Activated naive CD4-positive, alpha-beta T cell treated with anti-CD3 and anti-CD28 coated beads for 36 hours (primary cell): Measurements from ENCODE around the gene C9orf50. TPM values are rescaled to one million over a fixed set of nuclear protein-coding genes. Genes with fewer than 3 reads are reported as not detected.
A peak's percentile ranks its signal among the peaks of the same experiment; 100 is the strongest.
"Not testable (repeated sequence)": the region's sequence is repeated elsewhere in the genome, so short reads cannot be mapped to it uniquely, and the experiment has no call there.

Experiments used
- CTCF ChIA-PET: fragments of 350-600 bp; sonication (Branson Sonifier 250); formaldehyde crosslinking; loops from one replicate; lab custom pipeline; 2021; ENCODE audit warnings: antibody characterized with exemption; lab: Charles Lee
- DNase-seq: peaks from one replicate; pipeline ENCODE4 v3.0.0-alpha.2; 2020
- H3K27ac Mint-ChIP-seq: one replicate; pipeline ENCODE4 v1.8.0; 2021; ENCODE audit warnings: mild to moderate bottlenecking, mixed read lengths
- H3K27me3 Mint-ChIP-seq: one replicate; pipeline ENCODE4 v1.8.0; 2021; ENCODE audit warnings: low read depth, mixed read lengths
- H3K36me3 Mint-ChIP-seq: one replicate; pipeline ENCODE4 v1.8.0; 2021; ENCODE audit warnings: low read depth, mixed read lengths
- H3K4me1 Mint-ChIP-seq: one replicate; pipeline ENCODE4 v1.8.0; 2021; ENCODE audit warnings: low read depth, mixed read lengths
- H3K4me3 Mint-ChIP-seq: one replicate; pipeline ENCODE4 v1.8.0; 2021; ENCODE audit warnings: mild to moderate bottlenecking, moderate library complexity, mixed read lengths
- H3K9me3 Mint-ChIP-seq: one replicate; pipeline ENCODE4 v1.8.0; 2021; ENCODE audit warnings: mixed read lengths
- intact Hi-C: fragments of 100-400 bp; cut with micrococcal nuclease; formaldehyde crosslinking; loops from one replicate; pipeline ENCODE4 v1.15.1; 2023
- total RNA-seq, 2 experiments: library from RNA; stranded (reverse); gene quantifications; one replicate each; pipeline ENCODE4 v1.2.3, GENCODE V29; 2021

C9orf50 gene
- total RNA-seq, 2 experiments from 2014 or later, result not detected

GRCh38 chr9:129637102-129637501 is 16.2 kb upstream of the C9orf50 start:
- CTCF ChIA-PET, result interaction anchor here (0.8 to 1.1 kb wide), 2 partner anchors 11 to 26 kb away, joined by 3 read pairs; partner anchors contain the start of gene NTMT1
- Mint-ChIP-seq H3K4me3 (no peak overlapping the region), H3K9me3 (no peaks in the 10 kb centered on the region), H3K4me1 (peaks cover 21% of the 10 kb centered on the region), H3K27ac (no peak overlapping the region), H3K36me3 (peaks cover 19% of the 10 kb centered on the region), H3K27me3 (no peaks in the 10 kb centered on the region)
- intact Hi-C loops, result no loop called here
- DNase-seq, result no peak

DNA sequence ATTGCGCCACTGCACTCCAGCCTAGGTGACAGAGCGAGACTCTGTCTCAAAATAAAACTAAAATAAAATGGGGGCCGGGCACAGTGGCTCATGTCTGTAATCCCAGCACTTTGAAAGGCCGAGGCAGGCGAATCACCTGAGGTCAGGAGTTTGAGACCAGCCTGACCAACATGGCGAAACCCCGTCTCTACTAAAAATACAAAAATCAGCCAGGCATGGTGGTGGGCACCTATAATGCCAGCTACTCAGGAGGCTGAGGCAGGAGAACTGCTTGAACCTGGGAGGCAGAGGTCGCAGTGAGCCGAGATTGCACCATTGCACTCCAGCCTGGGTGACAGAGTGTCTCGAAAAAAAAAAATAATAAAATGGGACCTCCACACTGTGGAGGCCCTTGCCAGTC is 15.4 kb upstream of the C9orf50 start:
- Mint-ChIP-seq H3K4me1 (peaks cover 28% of the 10 kb centered on the region), H3K36me3 (peaks cover 20% of the 10 kb centered on the region)
- H3K27me3 Mint-ChIP-seq, CTCF ChIA-PET, H3K9me3 Mint-ChIP-seq, H3K27ac Mint-ChIP-seq, DNase-seq, intact Hi-C loops, H3K4me3 Mint-ChIP-seq: not testable (repeated sequence)

DNA sequence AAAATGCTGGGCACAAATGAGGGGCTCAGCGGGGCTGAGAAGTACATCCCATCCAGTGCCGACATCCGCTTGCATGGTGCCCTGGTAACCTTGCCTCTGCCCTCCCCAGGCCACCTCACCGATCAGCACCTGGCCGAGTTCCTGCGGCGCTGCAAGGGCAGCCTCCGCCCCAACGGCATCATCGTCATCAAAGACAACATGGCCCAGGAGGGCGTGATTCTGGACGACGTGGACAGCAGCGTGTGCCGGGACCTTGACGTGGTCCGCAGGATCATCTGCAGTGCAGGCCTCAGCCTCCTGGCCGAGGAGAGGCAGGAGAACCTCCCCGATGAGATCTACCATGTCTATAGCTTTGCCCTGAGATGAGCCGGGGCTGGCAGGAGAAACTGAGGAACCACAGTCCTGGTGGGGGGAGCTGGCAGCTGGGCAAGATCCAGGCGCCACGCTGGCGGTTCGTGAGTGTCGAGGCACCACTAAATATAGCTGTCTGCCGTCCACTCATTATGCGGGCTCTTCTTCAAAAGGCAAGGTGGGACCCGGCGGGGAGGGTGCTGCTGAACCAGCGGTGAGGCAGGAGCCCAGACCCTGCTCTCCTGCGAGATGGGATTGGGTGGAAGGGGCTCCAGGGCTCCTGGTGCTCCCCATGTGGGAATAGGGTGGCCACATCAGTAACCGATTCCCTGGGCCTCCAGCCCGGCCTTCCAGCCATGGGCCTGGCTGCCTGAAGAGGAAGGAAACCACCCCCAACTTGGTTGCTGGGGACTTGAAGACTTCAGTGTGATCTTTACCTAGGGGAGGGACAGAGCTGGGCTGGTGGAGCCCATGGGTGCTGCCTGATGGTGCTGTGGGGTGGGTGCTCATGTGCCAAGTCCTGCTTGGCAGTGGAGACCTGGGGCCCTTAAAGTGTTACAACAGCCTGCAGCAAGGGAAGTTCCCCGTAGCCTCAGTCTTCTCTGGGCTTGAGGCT is 14.5 kb upstream of the C9orf50 start:
- CTCF ChIA-PET, result interaction anchor here (1.1 to 1.3 kb wide), 2 partner anchors 9 to 11 kb away, joined by 4 read pairs; partner anchors contain the start of gene NTMT1
- intact Hi-C loops, result no loop called here
- peaks cover 28% of the 10 kb centered on the region for H3K4me1 Mint-ChIP-seq
- H3K36me3 Mint-ChIP-seq, result peaks cover 20% of the 10 kb centered on the region
- no peak overlapping the region for H3K4me3 Mint-ChIP-seq
- no peaks in the 10 kb centered on the region for H3K27me3 Mint-ChIP-seq
- no peaks in the 10 kb centered on the region for H3K9me3 Mint-ChIP-seq
- H3K27ac Mint-ChIP-seq, result no peak overlapping the region
- DNase-seq, result no peak

DNA sequence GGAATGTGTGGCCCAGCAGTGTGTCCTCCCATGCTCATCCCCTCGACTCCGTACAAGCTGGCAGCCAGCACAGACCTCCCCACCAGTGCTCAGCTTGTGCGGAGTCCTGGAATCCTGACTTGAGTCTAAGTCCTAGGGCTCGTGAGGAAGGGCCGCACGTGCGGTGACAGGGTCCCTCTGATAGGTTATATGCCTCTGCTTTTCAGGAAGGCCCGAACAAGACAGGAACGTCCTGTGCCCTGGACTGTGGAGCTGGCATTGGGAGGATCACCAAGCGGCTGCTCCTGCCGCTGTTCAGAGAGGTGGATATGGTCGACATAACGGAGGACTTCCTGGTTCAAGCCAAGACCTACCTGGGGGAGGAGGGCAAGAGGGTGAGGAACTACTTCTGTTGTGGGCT is 12.9 kb upstream of the C9orf50 start:
- intact Hi-C loops, result no loop called here
- peaks cover 23% of the 10 kb centered on the region for H3K36me3 Mint-ChIP-seq
- H3K9me3 Mint-ChIP-seq, result no peaks in the 10 kb centered on the region
- no peak overlapping the region for H3K27ac Mint-ChIP-seq
- no peaks in the 10 kb centered on the region for H3K27me3 Mint-ChIP-seq
- CTCF ChIA-PET, result interaction anchor here (0.7 to 1.3 kb wide), 3 partner anchors 9 to 80 kb away, joined by 3 to 4 read pairs (median 3); partner anchors contain the start of gene ASB6
- DNase-seq, result no peak
- no peak overlapping the region for H3K4me3 Mint-ChIP-seq
- peaks cover 36% of the 10 kb centered on the region for H3K4me1 Mint-ChIP-seq

- H3K9me3 Mint-ChIP-seq, result no peaks in the 10 kb centered on the region
- no peak overlapping the region for H3K27ac Mint-ChIP-seq
- peaks cover 42% of the 10 kb centered on the region for H3K4me1 Mint-ChIP-seq
- no peak overlapping the region for H3K4me3 Mint-ChIP-seq
- H3K27me3 Mint-ChIP-seq, result no peaks in the 10 kb centered on the region
- peaks cover 21% of the 10 kb centered on the region for H3K36me3 Mint-ChIP-seq
- no peak for DNase-seq
- intact Hi-C loops, result no loop called here
- CTCF ChIA-PET, result interaction anchor here (0.7 kb wide), 2 partner anchors 9 to 81 kb away, joined by 3 read pairs; partner anchors contain the start of gene ASB6
These were observed 12.3 kb upstream of the C9orf50 start for GRCh38 chr9:129633207-129633606.

DNA sequence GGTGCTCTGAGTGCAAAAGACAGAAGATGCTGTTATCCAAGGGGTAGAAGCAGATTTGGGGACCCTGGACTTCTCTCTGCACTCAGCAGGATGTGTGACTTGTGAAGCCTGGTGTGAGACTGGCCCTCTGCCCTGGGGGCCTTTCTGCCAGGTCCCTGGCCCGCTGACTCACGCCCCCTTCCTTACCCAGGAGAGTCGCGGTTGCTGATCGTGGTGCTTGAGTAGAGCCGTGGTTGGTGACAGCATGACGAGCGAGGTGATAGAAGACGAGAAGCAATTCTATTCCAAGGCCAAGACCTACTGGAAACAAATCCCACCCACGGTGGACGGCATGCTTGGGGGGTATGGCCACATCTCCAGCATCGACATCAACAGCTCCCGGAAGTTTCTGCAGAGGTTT is 11.6 kb upstream of the C9orf50 start:
- CTCF ChIA-PET, result no interaction called here

DNA sequence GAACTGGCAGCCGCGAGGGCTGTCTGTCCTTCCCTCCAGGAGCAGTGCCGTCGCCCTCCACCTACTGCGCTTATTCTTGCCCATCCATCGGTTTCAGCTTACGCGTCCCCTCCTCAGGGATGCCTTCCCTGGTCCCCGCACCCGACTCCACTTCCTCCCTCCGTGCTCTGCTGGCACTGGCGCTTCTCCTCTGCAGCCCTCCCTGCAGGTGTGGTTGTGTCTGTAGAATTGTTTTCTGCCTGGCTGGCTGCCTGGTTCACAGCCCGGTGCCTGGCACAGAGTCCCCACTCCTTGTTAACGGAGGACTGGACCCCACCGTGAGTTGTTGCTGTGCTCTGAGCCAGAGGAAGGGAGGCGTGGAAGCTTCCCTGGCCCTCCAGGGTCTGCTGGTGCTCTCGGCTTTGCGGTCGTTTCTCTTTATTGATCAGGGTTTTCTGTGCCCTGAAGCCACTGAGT is 10.8 kb upstream of the C9orf50 start:
- CTCF ChIA-PET, result interaction anchor here (1.2 kb wide), 1 partner anchor 12 kb away, joined by 3 read pairs; no protein-coding TSS in a partner anchor
- no peak for DNase-seq
- no peaks in the 10 kb centered on the region for H3K27me3 Mint-ChIP-seq
- intact Hi-C loops, result no loop called here
- peak overlapping the region; percentile 38 for H3K27ac Mint-ChIP-seq
- H3K4me3 Mint-ChIP-seq, result no peak overlapping the region
- H3K4me1 Mint-ChIP-seq, result peaks cover 57% of the 10 kb centered on the region
- peaks cover 26% of the 10 kb centered on the region for H3K36me3 Mint-ChIP-seq
- H3K9me3 Mint-ChIP-seq, result no peaks in the 10 kb centered on the region

More for the DNA sequence above, 11.6 kb upstream of the C9orf50 start:
- H3K36me3 Mint-ChIP-seq, result peaks cover 23% of the 10 kb centered on the region
- no peak overlapping the region for H3K4me3 Mint-ChIP-seq
- H3K27me3 Mint-ChIP-seq, result no peaks in the 10 kb centered on the region
- DNase-seq, result no peak
- H3K4me1 Mint-ChIP-seq, result peaks cover 50% of the 10 kb centered on the region
- H3K27ac Mint-ChIP-seq, result no peak overlapping the region
- intact Hi-C loops, result no loop called here
- H3K9me3 Mint-ChIP-seq, result no peaks in the 10 kb centered on the region

GRCh38 chr9:129630967-129631673 is 10.2 kb upstream of the C9orf50 start:
- no peak for DNase-seq
- peaks cover 26% of the 10 kb centered on the region for H3K36me3 Mint-ChIP-seq
- intact Hi-C loops, result no loop called here
- no peaks in the 10 kb centered on the region for H3K9me3 Mint-ChIP-seq
- H3K4me3 Mint-ChIP-seq, result no peak overlapping the region
- H3K4me1 Mint-ChIP-seq, result peaks cover 58% of the 10 kb centered on the region
- CTCF ChIA-PET, result interaction anchor here (1.2 to 1.4 kb wide), 2 partner anchors 9 to 13 kb away, joined by 3 read pairs; no protein-coding TSS in a partner anchor
- no peaks in the 10 kb centered on the region for H3K27me3 Mint-ChIP-seq
- H3K27ac Mint-ChIP-seq, result peak overlapping the region; percentile 38

- H3K36me3 Mint-ChIP-seq, result peaks cover 18% of the 10 kb centered on the region
- H3K4me1 Mint-ChIP-seq, result peaks cover 69% of the 10 kb centered on the region
- intact Hi-C loops, result no loop called here
- H3K27ac Mint-ChIP-seq, result peak overlapping the region; percentile 55
- CTCF ChIA-PET, result interaction anchor here (1.4 to 1.6 kb wide), 3 partner anchors 11 to 18 kb away, joined by 3 to 4 read pairs (median 4); no protein-coding TSS in a partner anchor
- H3K27me3 Mint-ChIP-seq, result no peaks in the 10 kb centered on the region
- no peak for DNase-seq
- no peaks in the 10 kb centered on the region for H3K9me3 Mint-ChIP-seq
- no peak overlapping the region for H3K4me3 Mint-ChIP-seq
These were observed 8.4 kb upstream of the C9orf50 start for GRCh38 chr9:129629251-129629820.

DNA sequence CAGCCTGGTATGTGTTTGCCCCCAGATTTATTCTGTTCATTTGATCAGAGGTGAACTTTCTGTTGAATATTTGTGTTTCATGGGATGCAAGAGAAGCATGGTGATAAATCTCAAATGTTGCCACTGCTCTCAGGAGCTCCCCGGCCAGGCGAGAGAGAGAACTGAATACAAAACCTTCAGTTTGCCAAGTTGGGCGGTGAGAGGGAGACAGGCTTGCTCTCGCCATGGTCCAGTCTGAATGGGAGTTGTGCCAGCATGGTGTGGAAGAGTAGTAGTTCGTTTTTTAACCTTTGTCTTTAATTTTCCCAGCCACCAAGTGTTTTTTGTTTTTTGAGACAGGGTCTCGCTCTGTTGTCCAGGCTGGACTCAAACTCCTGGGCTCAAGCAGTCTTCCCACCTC is 7.8 kb upstream of the C9orf50 start:
- no peak for DNase-seq
- Mint-ChIP-seq H3K27ac (peak overlapping the region; percentile 55), H3K27me3 (peaks cover 2% of the 10 kb centered on the region), H3K4me1 (peaks cover 73% of the 10 kb centered on the region), H3K36me3 (peaks cover 15% of the 10 kb centered on the region), H3K4me3 (no peak overlapping the region), H3K9me3 (no peaks in the 10 kb centered on the region)
- CTCF ChIA-PET, result interaction anchor here (1.6 kb wide), 2 partner anchors 14 to 18 kb away, joined by 4 read pairs; no protein-coding TSS in a partner anchor
- intact Hi-C loops, result no loop called here

GRCh38 chr9:129627556-129628440 is 6.9 kb upstream of the C9orf50 start:
- H3K4me3 Mint-ChIP-seq, result peak overlapping the region; percentile 77
- CTCF ChIA-PET, result interaction anchor here (1.6 kb wide), 1 partner anchor 15 kb away, joined by 4 read pairs; no protein-coding TSS in a partner anchor
- intact Hi-C loops, result no loop called here

More at GRCh38 chr9:129627556-129628440, 6.9 kb upstream of the C9orf50 start:
- Mint-ChIP-seq H3K9me3 (no peaks in the 10 kb centered on the region), H3K4me1 (peaks cover 73% of the 10 kb centered on the region), H3K27ac (peak overlapping the region; percentile 71), H3K27me3 (peaks cover 5% of the 10 kb centered on the region), H3K36me3 (peaks cover 13% of the 10 kb centered on the region)
- DNase-seq, result no peak
